ENCODE data around the gene ZNF774. TPM values are rescaled to one million over a fixed set of nuclear protein-coding genes. Genes with fewer than 3 reads are reported as not detected.
A peak's percentile ranks its signal among the peaks of the same experiment; 100 is the strongest.

ZNF774 gene
- total and polyA plus RNA-seq, 4 donors, result 0.19 to 1.0 (median 0.48) TPM

- Histone ChIP-seq H3K4me3 (ENCODE audit: low read depth in 1 of 3, low read length in 3 of 3) (no peak overlapping the region), H3K9ac (ENCODE audit: low read depth in 1 of 2, low read length in 2 of 2) (no peak overlapping the region), H3K9me3 (ENCODE audit: control insufficient read depth in 4 of 4, low read length in 3 of 4) (no peaks in the 10 kb centered on the region), H3K4me1 (ENCODE audit: control insufficient read depth in 4 of 4, insufficient read depth in 4 of 4, low read length in 3 of 4) (peaks cover 1 to 15% (median 10%) of the 10 kb centered on the region in 4 donors), H3K27me3 (ENCODE audit: control insufficient read depth in 4 of 4, insufficient read depth in 4 of 4, low read length in 3 of 4) (no peaks in the 10 kb centered on the region), H3K36me3 (ENCODE audit: control insufficient read depth in 4 of 4, insufficient read depth in 3 of 4, low read depth in 1 of 4, low read length in 3 of 4) (no peaks in the 10 kb centered on the region), H3K27ac (ENCODE audit: low read depth in 1 of 2, low read length in 2 of 2) (no peak overlapping the region)
- 12% methylated on average over 17 of the region's 17 CpGs for WGBS
- TF ChIP-seq TAF1 (conservative IDR thresholded peaks at IDR 0.05) (no peak), CTCF (IDR thresholded peaks at IDR 0.05; ENCODE audit: low read depth, low read length, missing input control) (peak; percentile 100), HNF4A (conservative IDR thresholded peaks at IDR 0.05) (no peak), RAD21 (IDR thresholded peaks at IDR 0.05) (peak; percentile 97 to 99)
- TF ChIP-seq, protein P1, sequence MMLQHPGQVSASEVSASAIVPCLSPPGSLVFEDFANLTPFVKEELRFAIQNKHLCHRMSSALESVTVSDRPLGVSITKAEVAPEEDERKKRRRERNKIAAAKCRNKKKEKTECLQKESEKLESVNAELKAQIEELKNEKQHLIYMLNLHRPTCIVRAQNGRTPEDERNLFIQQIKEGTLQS (IDR thresholded peaks at IDR 0.05), result no peak
- peak; percentile 74 for DNase-seq (ENCODE audit: low spot score)
These were observed 31.8 kb upstream of the ZNF774 start for GRCh38 chr15:90320062-90320884.

- no peak for DNase-seq (ENCODE audit: low spot score)
- Histone ChIP-seq H3K27ac (ENCODE audit: low read depth in 1 of 2, low read length in 2 of 2) (no peak overlapping the region), H3K9ac (ENCODE audit: low read depth in 1 of 2, low read length in 2 of 2) (no peak overlapping the region), H3K4me3 (ENCODE audit: low read depth in 1 of 3, low read length in 3 of 3) (no peak overlapping the region), H3K27me3 (ENCODE audit: control insufficient read depth in 4 of 4, insufficient read depth in 4 of 4, low read length in 3 of 4) (no peaks in the 10 kb centered on the region), H3K9me3 (ENCODE audit: control insufficient read depth in 4 of 4, low read length in 3 of 4) (no peaks in the 10 kb centered on the region), H3K4me1 (ENCODE audit: control insufficient read depth in 4 of 4, insufficient read depth in 4 of 4, low read length in 3 of 4) (peaks cover 1 to 11% (median 5%) of the 10 kb centered on the region in 4 donors), H3K36me3 (ENCODE audit: control insufficient read depth in 4 of 4, insufficient read depth in 3 of 4, low read depth in 1 of 4, low read length in 3 of 4) (no peaks in the 10 kb centered on the region)
- WGBS, result 70% methylated on average over 1 of the region's 1 CpG
- TF ChIP-seq, protein P1 (IDR thresholded peaks at IDR 0.05), result no peak
- no peak for TF ChIP-seq JUND (IDR thresholded peaks at IDR 0.05)
- no peak for TF ChIP-seq YY1 (IDR thresholded peaks at IDR 0.05)
- no peak for TF ChIP-seq MAX (IDR thresholded peaks at IDR 0.05)
- no peak for TF ChIP-seq HNF4G (IDR thresholded peaks at IDR 0.05)
- no peak for TF ChIP-seq EGR1 (IDR thresholded peaks at IDR 0.05; ENCODE audit: low read depth in 2 of 2)
- TF ChIP-seq, protein P2, sequence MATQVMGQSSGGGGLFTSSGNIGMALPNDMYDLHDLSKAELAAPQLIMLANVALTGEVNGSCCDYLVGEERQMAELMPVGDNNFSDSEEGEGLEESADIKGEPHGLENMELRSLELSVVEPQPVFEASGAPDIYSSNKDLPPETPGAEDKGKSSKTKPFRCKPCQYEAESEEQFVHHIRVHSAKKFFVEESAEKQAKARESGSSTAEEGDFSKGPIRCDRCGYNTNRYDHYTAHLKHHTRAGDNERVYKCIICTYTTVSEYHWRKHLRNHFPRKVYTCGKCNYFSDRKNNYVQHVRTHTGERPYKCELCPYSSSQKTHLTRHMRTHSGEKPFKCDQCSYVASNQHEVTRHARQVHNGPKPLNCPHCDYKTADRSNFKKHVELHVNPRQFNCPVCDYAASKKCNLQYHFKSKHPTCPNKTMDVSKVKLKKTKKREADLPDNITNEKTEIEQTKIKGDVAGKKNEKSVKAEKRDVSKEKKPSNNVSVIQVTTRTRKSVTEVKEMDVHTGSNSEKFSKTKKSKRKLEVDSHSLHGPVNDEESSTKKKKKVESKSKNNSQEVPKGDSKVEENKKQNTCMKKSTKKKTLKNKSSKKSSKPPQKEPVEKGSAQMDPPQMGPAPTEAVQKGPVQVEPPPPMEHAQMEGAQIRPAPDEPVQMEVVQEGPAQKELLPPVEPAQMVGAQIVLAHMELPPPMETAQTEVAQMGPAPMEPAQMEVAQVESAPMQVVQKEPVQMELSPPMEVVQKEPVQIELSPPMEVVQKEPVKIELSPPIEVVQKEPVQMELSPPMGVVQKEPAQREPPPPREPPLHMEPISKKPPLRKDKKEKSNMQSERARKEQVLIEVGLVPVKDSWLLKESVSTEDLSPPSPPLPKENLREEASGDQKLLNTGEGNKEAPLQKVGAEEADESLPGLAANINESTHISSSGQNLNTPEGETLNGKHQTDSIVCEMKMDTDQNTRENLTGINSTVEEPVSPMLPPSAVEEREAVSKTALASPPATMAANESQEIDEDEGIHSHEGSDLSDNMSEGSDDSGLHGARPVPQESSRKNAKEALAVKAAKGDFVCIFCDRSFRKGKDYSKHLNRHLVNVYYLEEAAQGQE (IDR thresholded peaks at IDR 0.05), result no peak
- TF ChIP-seq RXRA (IDR thresholded peaks at IDR 0.05), result no peak
- TF ChIP-seq SP1 (IDR thresholded peaks at IDR 0.05), result no peak
These were observed 31.2 kb upstream of the ZNF774 start for GRCh38 chr15:90320885-90321278.

All from liver (tissue), 9 donors.